Loucy (cell line): Measurements from ENCODE around the gene PIGR.

Source experiments
- CTCF ChIP-seq: fragments of 200-600 bp; sonication (generic); conservative IDR thresholded peaks from 2 replicates; pipeline ENCODE4 v1.5.1; 2014; ENCODE audit warnings: mild to moderate bottlenecking, antibody characterized with exemption, low read length
- EZH2phosphoT487 ChIP-seq: fragments of 200-600 bp; IDR thresholded peaks from 2 replicates; pipeline ENCODE4 v1.6.1; 2018; ENCODE audit warnings: antibody characterized with exemption, mild to moderate bottlenecking, moderate library complexity, borderline replicate concordance

GRCh38 chr1:206931709-206932108, 14.6 kb downstream of the PIGR start:
- TF ChIP-seq CTCF (no peak; the same call in 1 of the 2 replicates), EZH2phosphoT487 (no peak)
